Bronchial epithelial cell (primary cell): ENCODE results near the gene LCE3A. TPM values are rescaled to one million over a fixed set of nuclear protein-coding genes. Genes with fewer than 3 reads are reported as not detected.
"Not testable (repeated sequence)": the region's sequence is repeated elsewhere in the genome, so short reads cannot be mapped to it uniquely, and the experiment has no call there.

Experiments
- DNase-seq: peaks from one replicate; pipeline ENCODE4 v3.0.0-alpha.2; 2010; ENCODE audit warnings: low read depth
- FAIRE-seq: peaks from 2 replicates; lab custom pipeline; 2011; peaks lifted over from hg19 to GRCh38; lab: Jason Lieb, UNC
- H3K27me3 ChIP-seq: 2 replicates; pipeline ENCODE4 v1.5.1; 2011; ENCODE audit warnings: low read length; ENCODE audit not compliant: control insufficient read depth, insufficient read depth
- H3K36me3 ChIP-seq: 2 replicates; pipeline ENCODE4 v1.5.1; 2011; ENCODE audit warnings: low read length; ENCODE audit not compliant: control insufficient read depth, insufficient read depth
- H3K4me3 ChIP-seq: 2 replicates; pipeline ENCODE4 v1.5.1; 2011; ENCODE audit warnings: mild to moderate bottlenecking, low read depth, low read length, control low read depth
- total RNA-seq: library from RNA; depleted of rRNA; stranded (reverse); fragments of >200 nt; gene quantifications from 2 replicates; pipeline ENCODE4 v1.2.1, GENCODE V29; 2014
- TF ChIP-seq, protein P1 (sequence below): IDR thresholded peaks from 2 replicates; pipeline ENCODE4 v1.5.1; 2011; ENCODE audit warnings: mild to moderate bottlenecking, moderate library complexity, low read length, control low read depth, inconsistent platforms; ENCODE audit not compliant: insufficient read depth, severe bottlenecking

Gene LCE3A
- total RNA-seq, 1 donor from 2014 or later: not detected

GRCh38 chr1:152596986-152597385, 25.9 kb downstream of the LCE3A start:
- no peak for DNase-seq
- no peaks in the 10 kb centered on the region for H3K36me3 ChIP-seq
- TF ChIP-seq, protein P1, sequence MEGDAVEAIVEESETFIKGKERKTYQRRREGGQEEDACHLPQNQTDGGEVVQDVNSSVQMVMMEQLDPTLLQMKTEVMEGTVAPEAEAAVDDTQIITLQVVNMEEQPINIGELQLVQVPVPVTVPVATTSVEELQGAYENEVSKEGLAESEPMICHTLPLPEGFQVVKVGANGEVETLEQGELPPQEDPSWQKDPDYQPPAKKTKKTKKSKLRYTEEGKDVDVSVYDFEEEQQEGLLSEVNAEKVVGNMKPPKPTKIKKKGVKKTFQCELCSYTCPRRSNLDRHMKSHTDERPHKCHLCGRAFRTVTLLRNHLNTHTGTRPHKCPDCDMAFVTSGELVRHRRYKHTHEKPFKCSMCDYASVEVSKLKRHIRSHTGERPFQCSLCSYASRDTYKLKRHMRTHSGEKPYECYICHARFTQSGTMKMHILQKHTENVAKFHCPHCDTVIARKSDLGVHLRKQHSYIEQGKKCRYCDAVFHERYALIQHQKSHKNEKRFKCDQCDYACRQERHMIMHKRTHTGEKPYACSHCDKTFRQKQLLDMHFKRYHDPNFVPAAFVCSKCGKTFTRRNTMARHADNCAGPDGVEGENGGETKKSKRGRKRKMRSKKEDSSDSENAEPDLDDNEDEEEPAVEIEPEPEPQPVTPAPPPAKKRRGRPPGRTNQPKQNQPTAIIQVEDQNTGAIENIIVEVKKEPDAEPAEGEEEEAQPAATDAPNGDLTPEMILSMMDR: no peak
- no peak overlapping the region for H3K4me3 ChIP-seq
- no peaks in the 10 kb centered on the region for H3K27me3 ChIP-seq
- FAIRE-seq: no peak

GRCh38 chr1:152585586-152585985, 37.3 kb downstream of the LCE3A start:
- TF ChIP-seq, protein P1: no peak
- Histone ChIP-seq H3K27me3 (no peaks in the 10 kb centered on the region), H3K4me3 (no peak overlapping the region), H3K36me3 (no peaks in the 10 kb centered on the region)
- DNase-seq: no peak
- no peak for FAIRE-seq

DNA sequence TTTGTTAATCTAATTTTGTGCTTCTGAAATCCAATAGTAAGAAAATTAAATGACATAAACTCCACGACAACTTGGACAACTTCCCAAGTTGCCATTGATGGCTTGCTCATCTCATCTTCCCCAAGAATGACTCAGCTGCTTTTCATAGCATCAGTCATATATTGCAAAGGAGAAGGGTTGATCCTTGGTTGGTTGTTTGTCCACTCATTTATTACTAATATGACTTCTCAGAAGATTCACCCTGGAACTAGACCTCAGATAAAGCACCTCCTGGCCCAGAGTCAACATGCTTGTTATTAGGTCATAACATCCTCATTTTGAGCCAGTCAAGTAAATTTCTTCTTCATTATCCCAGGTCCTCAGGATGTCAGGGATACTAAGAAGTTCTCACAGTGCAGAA, 40.3 kb downstream of the LCE3A start:
- peak; percentile 88 for DNase-seq
- Histone ChIP-seq H3K36me3 (no peaks in the 10 kb centered on the region), H3K27me3 (no peaks in the 10 kb centered on the region), H3K4me3 (no peak overlapping the region)
- FAIRE-seq: peak; percentile 13
- TF ChIP-seq, protein P1: no peak

GRCh38 chr1:152580433-152580832, 42.5 kb downstream of the LCE3A start, which contains the start of gene LCE3D:
LCE3D (minus strand) TSS chr1:152580516; CDS start chr1:152579936, 580 bp downstream.
- H3K36me3 ChIP-seq: no peaks in the 10 kb centered on the region
- H3K27me3 ChIP-seq: no peaks in the 10 kb centered on the region
- H3K4me3 ChIP-seq: no peak within 1 kb of the TSS
- TF ChIP-seq, protein P1: no peak
- DNase-seq: peak; percentile 81
- FAIRE-seq: peak; percentile 97

DNA sequence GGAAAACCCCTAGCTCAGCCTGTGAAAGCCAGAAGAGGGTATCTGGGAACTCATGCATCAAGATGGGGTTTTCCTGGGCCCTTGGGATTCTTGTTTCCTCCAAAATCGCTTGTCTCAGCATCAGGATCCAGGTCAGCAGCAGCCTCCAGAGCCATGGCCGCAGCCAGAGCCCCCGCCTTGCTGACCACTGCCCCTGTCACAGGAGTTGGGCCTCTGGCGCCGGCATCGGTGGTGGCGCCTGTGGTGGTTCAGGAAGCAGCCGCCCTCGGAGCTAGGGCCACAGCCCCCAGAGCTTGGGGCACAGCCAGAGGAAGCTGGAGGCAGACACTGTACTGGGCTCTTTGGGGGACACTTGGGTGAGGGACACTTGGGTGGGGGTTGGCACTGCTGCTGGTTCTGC, 43.4 kb downstream of the LCE3A start:
- DNase-seq, H3K4me3 ChIP-seq, H3K36me3 ChIP-seq, H3K27me3 ChIP-seq, FAIRE-seq: not testable (repeated sequence)

DNA sequence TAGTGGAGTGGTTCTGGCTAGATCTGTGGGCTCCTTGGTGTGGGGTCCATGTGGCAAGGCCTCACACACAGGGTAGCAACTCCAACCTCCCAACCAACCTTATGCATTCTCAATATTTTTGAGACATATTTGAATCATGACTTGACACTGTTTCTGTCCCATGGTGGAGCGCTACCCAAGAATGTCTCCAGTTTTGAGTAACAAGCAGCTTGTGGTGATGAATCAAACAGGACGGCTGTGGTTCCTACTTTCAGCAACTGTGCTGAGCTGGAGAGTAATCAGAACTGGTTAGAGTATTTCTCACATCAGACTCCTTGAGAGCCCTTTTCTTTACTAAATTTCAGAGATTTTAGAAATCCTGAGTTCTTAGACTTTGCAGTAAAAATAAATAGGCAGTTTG, 45.7 kb downstream of the LCE3A start:
- H3K36me3 ChIP-seq: no peaks in the 10 kb centered on the region
- no peak overlapping the region for H3K4me3 ChIP-seq
- DNase-seq (peak; percentile 27), FAIRE-seq (no peak)
- no peaks in the 10 kb centered on the region for H3K27me3 ChIP-seq
- TF ChIP-seq, protein P1: no peak

Other genes with a start within 250 kb of the LCE3A start
- gene CRNN, start 208.8 kb downstream of the LCE3A start, total RNA-seq: 6.6 and 55.9 TPM in 2 replicates
- gene LCE5A, start 112.3 kb downstream of the LCE3A start, total RNA-seq: not detected in 2 replicates
- gene CRCT1, start 108.6 kb downstream of the LCE3A start, total RNA-seq: 4.7 and 7.6 TPM in 2 replicates
- gene LCE3E, start 56.3 kb downstream of the LCE3A start, total RNA-seq: not detected in 2 replicates
- gene LCE3D, start 42.6 kb downstream of the LCE3A start, total RNA-seq: 0.38 and 0.79 TPM in 2 replicates
- gene LCE3C, start 22.9 kb downstream of the LCE3A start, total RNA-seq: not detected in 2 replicates
- not detected in 2 replicates for gene LCE3B, start 9.3 kb downstream of the LCE3A start, total RNA-seq
- gene LCE2D, start 40.3 kb upstream of the LCE3A start, total RNA-seq: not detected in 2 replicates
- not detected in 2 replicates for gene LCE2C, start 52.2 kb upstream of the LCE3A start, total RNA-seq
- gene LCE2B, start 63.0 kb upstream of the LCE3A start, total RNA-seq: not detected in 2 replicates
- gene LCE2A, start 75.2 kb upstream of the LCE3A start, total RNA-seq: not detected in 2 replicates
- not detected in 2 replicates for gene LCE4A, start 85.1 kb upstream of the LCE3A start, total RNA-seq
- not detected in 2 replicates for gene KPRP, start 134.9 kb upstream of the LCE3A start, total RNA-seq
- gene LCE1F, start 152.0 kb upstream of the LCE3A start, total RNA-seq: not detected in 2 replicates
- not detected in 2 replicates for gene LCE1E, start 163.2 kb upstream of the LCE3A start, total RNA-seq
- gene LCE1D, start 173.6 kb upstream of the LCE3A start, total RNA-seq: not detected in 2 replicates
- gene LCE1C, start 183.5 kb upstream of the LCE3A start, total RNA-seq: 0.26 TPM in 1 of 2 replicates, not detected in the other
- not detected in 2 replicates for gene LCE1B, start 188.9 kb upstream of the LCE3A start, total RNA-seq
- not detected in 2 replicates for gene LCE1A, start 204.4 kb upstream of the LCE3A start, total RNA-seq
- not detected in 2 replicates for gene LCE6A, start 219.8 kb upstream of the LCE3A start, total RNA-seq
- not detected in 2 replicates for gene LCE7A, start 236.9 kb upstream of the LCE3A start, total RNA-seq